Parathyroid adenoma (tissue), 2 donors: ENCODE data around the gene RAD21L1.

Experiments
- H2AFZ ChIP-seq: fragments of 300-600 bp; sonication (generic); one replicate; pipeline ENCODE4 v1.7.0; 2017; ENCODE audit warnings: antibody characterized with exemption, mild to moderate bottlenecking
- H3K27ac ChIP-seq: fragments of 300-600 bp; sonication (generic); one replicate; pipeline ENCODE4 v1.7.0; 2017
- H3K27me3 ChIP-seq: fragments of 300-600 bp; sonication (generic); one replicate; pipeline ENCODE4 v1.7.0; 2017; ENCODE audit warnings: low read length; ENCODE audit not compliant: control insufficient read depth, insufficient read depth
- H3K36me3 ChIP-seq: fragments of 300-600 bp; sonication (generic); one replicate; pipeline ENCODE4 v1.7.0; 2017; ENCODE audit warnings: low read length; ENCODE audit not compliant: control insufficient read depth, insufficient read depth
- H3K4me1 ChIP-seq: fragments of 300-600 bp; sonication (generic); one replicate; pipeline ENCODE4 v1.7.0; 2017; ENCODE audit warnings: control low read depth
- H3K4me2 ChIP-seq: fragments of 300-600 bp; sonication (generic); one replicate; pipeline ENCODE4 v1.7.0; 2017; ENCODE audit warnings: low read length
- H3K4me3 ChIP-seq: fragments of 300-600 bp; sonication (generic); one replicate; pipeline ENCODE4 v1.7.0; 2017; ENCODE audit warnings: low read depth, low read length
- H3K79me2 ChIP-seq: fragments of 300-600 bp; sonication (generic); one replicate; pipeline ENCODE4 v1.7.0; 2017; ENCODE audit warnings: control low read depth
- H3K9ac ChIP-seq: fragments of 300-600 bp; sonication (generic); one replicate; pipeline ENCODE4 v1.7.0; 2017; ENCODE audit warnings: mild to moderate bottlenecking
- H3K9me3 ChIP-seq: fragments of 300-600 bp; sonication (generic); one replicate; pipeline ENCODE4 v1.7.0; 2017; ENCODE audit warnings: low read length; ENCODE audit not compliant: control insufficient read depth
- TF ChIP-seq, protein P1 (sequence below): fragments of 300-600 bp; sonication (generic); IDR thresholded peaks from one replicate; pipeline ENCODE4 v1.7.0; 2017; ENCODE audit warnings: antibody characterized with exemption, mild to moderate bottlenecking
- donor health status: primary hyperparathyroidism.

The RAD21L1 gene

DNA sequence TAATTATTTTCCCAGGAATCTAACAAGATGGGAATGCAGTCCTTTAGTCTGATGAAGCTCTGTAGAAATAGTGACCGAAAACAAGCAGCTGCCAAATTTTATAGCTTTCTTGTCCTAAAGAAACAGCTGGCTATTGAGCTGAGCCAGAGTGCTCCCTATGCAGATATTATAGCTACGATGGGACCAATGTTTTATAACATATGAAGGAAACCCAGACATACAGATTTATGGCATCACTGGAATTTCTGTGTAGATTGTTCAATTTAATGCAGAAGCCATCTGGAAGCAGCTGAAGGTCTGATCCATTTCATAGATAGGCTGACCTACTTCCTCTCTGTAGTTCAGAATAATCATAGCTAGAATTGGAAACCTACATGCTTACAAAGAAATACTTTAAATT lies 28.4 kb downstream of the RAD21L1 start:
- Histone ChIP-seq H2AFZ (no peak overlapping the region), H3K27ac (no peak overlapping the region), H3K4me3 (no peak overlapping the region), H3K4me1 (peaks cover 5% of the 10 kb centered on the region), H3K4me2 (no peak overlapping the region), H3K9me3 (no peaks in the 10 kb centered on the region), H3K79me2 (no peaks in the 10 kb centered on the region), H3K9ac (no peak overlapping the region), H3K36me3 (no peaks in the 10 kb centered on the region), H3K27me3 (no peaks in the 10 kb centered on the region)
- TF ChIP-seq, protein P1, sequence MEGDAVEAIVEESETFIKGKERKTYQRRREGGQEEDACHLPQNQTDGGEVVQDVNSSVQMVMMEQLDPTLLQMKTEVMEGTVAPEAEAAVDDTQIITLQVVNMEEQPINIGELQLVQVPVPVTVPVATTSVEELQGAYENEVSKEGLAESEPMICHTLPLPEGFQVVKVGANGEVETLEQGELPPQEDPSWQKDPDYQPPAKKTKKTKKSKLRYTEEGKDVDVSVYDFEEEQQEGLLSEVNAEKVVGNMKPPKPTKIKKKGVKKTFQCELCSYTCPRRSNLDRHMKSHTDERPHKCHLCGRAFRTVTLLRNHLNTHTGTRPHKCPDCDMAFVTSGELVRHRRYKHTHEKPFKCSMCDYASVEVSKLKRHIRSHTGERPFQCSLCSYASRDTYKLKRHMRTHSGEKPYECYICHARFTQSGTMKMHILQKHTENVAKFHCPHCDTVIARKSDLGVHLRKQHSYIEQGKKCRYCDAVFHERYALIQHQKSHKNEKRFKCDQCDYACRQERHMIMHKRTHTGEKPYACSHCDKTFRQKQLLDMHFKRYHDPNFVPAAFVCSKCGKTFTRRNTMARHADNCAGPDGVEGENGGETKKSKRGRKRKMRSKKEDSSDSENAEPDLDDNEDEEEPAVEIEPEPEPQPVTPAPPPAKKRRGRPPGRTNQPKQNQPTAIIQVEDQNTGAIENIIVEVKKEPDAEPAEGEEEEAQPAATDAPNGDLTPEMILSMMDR: no peak

- TF ChIP-seq, protein P1: no peak
- Histone ChIP-seq H3K9ac (no peak overlapping the region), H3K4me1 (peaks cover 5% of the 10 kb centered on the region), H3K79me2 (no peaks in the 10 kb centered on the region), H3K9me3 (no peaks in the 10 kb centered on the region), H3K4me3 (no peak overlapping the region), H3K27ac (no peak overlapping the region), H2AFZ (no peak overlapping the region), H3K4me2 (no peak overlapping the region), H3K27me3 (no peaks in the 10 kb centered on the region), H3K36me3 (no peaks in the 10 kb centered on the region)
These were observed 29.8 kb downstream of the RAD21L1 start for GRCh38 chr20:1255675-1256074.

- Histone ChIP-seq H3K79me2 (peaks cover 2% of the 10 kb centered on the region), H3K9me3 (no peaks in the 10 kb centered on the region), H3K27ac (no peak overlapping the region), H3K4me3 (no peak overlapping the region), H2AFZ (no peak overlapping the region), H3K27me3 (no peaks in the 10 kb centered on the region), H3K4me1 (peaks cover 10% of the 10 kb centered on the region), H3K4me2 (no peak overlapping the region), H3K36me3 (no peaks in the 10 kb centered on the region), H3K9ac (no peak overlapping the region)
- TF ChIP-seq, protein P1: no peak
These were observed 38.0 kb downstream of the RAD21L1 start for GRCh38 chr20:1263853-1264252.

- H3K4me1 ChIP-seq: peaks cover 10% of the 10 kb centered on the region
- H2AFZ ChIP-seq: peak overlapping the region; percentile 84
- no peak overlapping the region for H3K4me3 ChIP-seq
- H3K4me2 ChIP-seq: no peak overlapping the region
- no peaks in the 10 kb centered on the region for H3K27me3 ChIP-seq
- no peaks in the 10 kb centered on the region for H3K36me3 ChIP-seq
- H3K9me3 ChIP-seq: no peaks in the 10 kb centered on the region
- no peak overlapping the region for H3K9ac ChIP-seq
- peaks cover 2% of the 10 kb centered on the region for H3K79me2 ChIP-seq
- H3K27ac ChIP-seq: no peak overlapping the region
- TF ChIP-seq, protein P1: no peak
These were observed 38.9 kb downstream of the RAD21L1 start for GRCh38 chr20:1264727-1265126.

GRCh38 chr20:1265226-1265915 lies 39.5 kb downstream of the RAD21L1 start:
- Histone ChIP-seq H3K9me3 (no peaks in the 10 kb centered on the region), H3K4me1 (peaks cover 10% of the 10 kb centered on the region), H3K4me2 (peak overlapping the region; percentile 70), H3K9ac (no peak overlapping the region), H3K79me2 (peaks cover 2% of the 10 kb centered on the region), H3K27me3 (no peaks in the 10 kb centered on the region), H3K27ac (peak overlapping the region; percentile 51), H3K36me3 (no peaks in the 10 kb centered on the region), H3K4me3 (peak overlapping the region; percentile 71), H2AFZ (peak overlapping the region; percentile 84)
- TF ChIP-seq, protein P1: no peak
